ENCODE data around the gene PAK4. TPM values are rescaled to one million over a fixed set of nuclear protein-coding genes. Genes with fewer than 3 reads are reported as not detected.

The PAK4 gene
- total RNA-seq, 2 donors from 2014 or later, result 85.0 to 96.9 TPM

DNA sequence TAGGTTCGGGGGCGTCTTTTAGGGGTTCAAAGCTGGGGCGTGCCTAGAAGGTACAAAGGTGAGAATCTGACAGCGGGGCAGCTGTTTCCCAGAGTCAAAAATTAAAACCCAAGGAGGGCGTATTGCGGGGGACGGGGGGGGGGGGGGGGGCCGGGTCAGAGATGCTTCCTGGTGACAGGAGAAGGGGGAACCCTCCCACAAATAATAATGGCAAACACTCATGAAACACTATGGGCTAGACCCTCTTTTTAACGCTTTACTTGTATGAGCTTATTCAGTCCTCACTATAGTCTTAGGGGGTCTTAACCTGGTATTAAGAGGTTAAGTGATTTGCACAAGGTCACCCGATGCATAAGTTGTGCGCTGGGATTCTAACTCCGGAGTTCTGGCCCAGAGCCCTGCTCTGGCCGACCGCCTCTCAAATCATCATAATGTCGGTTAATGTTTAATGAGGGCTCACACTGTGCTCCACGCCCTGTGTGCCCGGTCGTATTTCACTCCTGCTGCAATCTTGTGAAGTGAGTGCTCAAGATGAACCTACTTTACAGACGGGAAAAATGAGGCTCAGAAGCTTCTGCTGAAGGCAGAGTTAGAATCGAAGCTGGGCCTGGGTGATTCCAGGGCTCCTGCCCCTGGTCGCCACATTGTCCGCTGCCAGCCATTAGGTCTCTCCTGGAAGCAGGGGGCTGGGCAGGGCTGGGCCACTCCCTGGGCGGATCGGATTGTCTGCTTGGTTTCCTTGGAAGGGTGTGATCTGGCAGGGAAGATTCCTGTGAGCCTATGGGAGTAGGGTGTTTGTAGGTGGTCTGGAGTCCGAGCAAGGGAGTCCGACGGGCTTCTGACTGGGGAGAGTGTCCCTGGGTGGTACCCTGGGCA lies 964 bp downstream of the PAK4 start:
- intact Hi-C loops (cut with DNase I, micrococcal nuclease), result no loop called here
- DNase-seq (peak; percentile 79 to 85), ATAC-seq (peak; percentile 77)

GRCh38 chr19:39127812-39128515 lies 2.4 kb downstream of the PAK4 start:
- DNase-seq (peak in 1 of 2 donors; percentile 45), ATAC-seq (no peak)
- intact Hi-C loops (cut with DNase I, micrococcal nuclease), result no loop called here

DNA sequence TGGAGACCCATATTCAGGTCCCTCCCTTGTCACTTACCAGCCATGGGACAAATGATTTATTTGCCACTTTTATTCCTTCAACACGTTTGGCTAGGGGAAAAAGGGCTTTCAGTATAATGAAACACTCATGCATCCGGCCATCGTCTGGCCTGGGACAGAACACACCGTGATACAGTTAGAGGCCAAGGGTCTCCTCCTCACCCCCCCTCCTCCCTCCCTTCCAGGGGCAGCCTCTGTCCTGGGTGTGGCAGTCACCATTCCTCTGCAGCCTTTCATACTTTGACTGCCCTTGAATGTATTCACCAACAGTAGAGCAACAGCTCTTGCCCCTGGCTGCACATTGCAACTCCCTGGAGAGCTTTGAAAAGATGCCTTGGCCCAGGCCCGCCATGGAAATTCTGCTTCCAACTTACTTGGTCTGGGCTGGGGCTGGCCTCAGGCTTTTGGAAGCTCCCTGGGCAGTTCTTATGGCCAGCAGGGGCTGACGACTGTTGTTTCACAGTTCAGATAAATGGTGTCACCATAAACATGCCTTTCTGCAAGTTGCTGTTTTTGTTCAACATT lies 3.0 kb downstream of the PAK4 start:
- intact Hi-C loops (cut with DNase I, micrococcal nuclease), result no loop called here
- DNase-seq (peak; percentile 48 to 54), ATAC-seq (peak; percentile 24)

GRCh38 chr19:39129116-39129515 lies 3.5 kb downstream of the PAK4 start:
- ATAC-seq (no peak), DNase-seq (no peak)
- intact Hi-C loops (cut with DNase I, micrococcal nuclease), result no loop called here

GRCh38 chr19:39130337-39131254 lies 5.0 kb downstream of the PAK4 start:
- no peak for DNase-seq
- no peak for ATAC-seq
- intact Hi-C loops (cut with DNase I, micrococcal nuclease), result no loop called here

GRCh38 chr19:39131255-39131755 lies 5.7 kb downstream of the PAK4 start:
- no peak for ATAC-seq
- intact Hi-C loops (cut with DNase I, micrococcal nuclease), result no loop called here
- no peak for DNase-seq

GRCh38 chr19:39132344-39132969 lies 6.9 kb downstream of the PAK4 start:
- intact Hi-C loops (cut with DNase I, micrococcal nuclease), result no loop called here
- no peak for DNase-seq
- ATAC-seq, result no peak

DNA sequence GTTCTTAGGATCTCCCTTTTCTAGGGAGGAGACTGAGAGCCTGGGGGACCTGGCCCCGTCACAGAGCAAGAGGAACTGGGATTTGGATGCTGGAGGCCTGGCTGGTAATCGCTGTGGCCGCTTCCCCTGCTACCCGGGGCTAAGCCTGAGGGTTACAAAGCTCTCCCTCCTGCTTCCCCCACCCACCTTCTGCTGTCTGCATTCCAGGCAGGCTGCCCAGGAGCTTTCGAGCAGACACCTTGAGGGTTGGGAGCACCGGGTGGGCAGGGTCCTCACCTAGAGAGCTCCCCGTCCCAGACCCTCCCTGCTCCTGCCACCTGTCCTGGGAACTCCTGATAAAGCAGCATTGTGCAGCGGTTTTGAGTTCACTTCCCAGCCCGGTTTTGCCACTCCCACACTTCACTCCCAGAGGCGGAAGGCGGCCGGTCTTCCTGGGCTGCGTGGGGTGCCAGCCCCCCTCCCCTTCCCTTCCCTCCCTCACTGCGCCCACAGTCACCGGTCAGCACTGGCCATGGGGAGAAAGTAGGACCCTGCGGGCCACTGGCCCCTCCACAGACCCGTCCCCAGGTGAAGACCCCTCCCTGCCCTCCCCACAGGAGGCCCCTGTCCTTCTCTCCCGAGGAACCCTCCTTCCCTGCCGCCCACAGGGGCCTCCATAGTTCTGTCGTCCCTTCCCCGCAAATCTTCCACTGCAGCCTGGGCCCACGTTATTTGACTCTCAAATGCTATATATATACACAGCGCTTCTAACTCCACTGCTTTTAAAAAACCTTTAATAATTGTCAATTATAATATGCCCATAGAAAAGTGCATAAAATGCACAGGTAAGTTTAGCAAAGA lies 8.1 kb downstream of the PAK4 start:
- DNase-seq (peak; percentile 48 to 54), ATAC-seq (peak; percentile 66)
- intact Hi-C loops (cut with DNase I, micrococcal nuclease), result no loop called here

DNA sequence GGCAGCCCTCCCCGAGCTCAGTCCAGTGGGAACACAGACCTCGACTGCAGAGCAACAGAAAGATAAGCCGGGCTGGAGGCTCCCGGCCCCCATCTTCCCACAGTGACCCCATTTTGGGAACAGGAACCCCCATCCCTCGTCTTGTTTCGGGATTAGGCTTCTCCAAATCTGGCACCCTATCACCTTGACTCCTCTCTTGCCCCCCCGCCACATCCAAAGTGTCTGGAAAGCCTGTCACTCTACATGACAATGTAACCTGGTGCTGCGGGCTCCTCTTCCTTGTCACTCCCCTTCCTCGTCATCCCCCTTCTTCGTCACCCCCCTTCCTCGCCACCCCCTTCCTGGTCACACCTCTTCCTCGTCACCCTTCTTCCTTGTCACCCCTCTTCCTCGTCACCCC lies 10.1 kb downstream of the PAK4 start:
- no peak for DNase-seq
- intact Hi-C loops (cut with DNase I, micrococcal nuclease), result no loop called here
- no peak for ATAC-seq

GRCh38 chr19:39136225-39136940 lies 10.8 kb downstream of the PAK4 start:
- DNase-seq (peak; percentile 88 to 92), ATAC-seq (peak; percentile 89)
- intact Hi-C loops (cut with DNase I, micrococcal nuclease), result no loop called here

DNA sequence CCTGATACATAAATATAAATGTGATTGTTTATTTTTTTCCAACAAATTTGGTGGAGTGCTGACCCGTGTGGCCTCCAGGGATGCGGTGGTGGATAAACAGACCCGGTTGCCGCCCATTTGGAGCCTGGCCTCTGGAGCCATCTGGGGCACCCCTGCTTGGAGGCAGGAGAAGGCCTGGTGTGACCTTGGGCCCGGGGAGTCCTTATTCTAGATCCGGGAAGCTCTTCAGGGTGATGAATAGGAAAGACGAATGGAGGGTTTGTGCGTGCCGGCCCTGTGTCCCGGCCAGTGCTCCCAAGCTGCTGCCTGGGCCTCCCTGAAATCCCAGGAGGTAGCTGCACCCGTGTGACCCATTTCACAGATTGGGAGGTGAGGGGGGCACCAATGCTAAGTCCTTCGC lies 11.5 kb downstream of the PAK4 start:
- intact Hi-C loops (cut with DNase I, micrococcal nuclease), result no loop called here
- no peak for DNase-seq
- ATAC-seq, result no peak

DNA sequence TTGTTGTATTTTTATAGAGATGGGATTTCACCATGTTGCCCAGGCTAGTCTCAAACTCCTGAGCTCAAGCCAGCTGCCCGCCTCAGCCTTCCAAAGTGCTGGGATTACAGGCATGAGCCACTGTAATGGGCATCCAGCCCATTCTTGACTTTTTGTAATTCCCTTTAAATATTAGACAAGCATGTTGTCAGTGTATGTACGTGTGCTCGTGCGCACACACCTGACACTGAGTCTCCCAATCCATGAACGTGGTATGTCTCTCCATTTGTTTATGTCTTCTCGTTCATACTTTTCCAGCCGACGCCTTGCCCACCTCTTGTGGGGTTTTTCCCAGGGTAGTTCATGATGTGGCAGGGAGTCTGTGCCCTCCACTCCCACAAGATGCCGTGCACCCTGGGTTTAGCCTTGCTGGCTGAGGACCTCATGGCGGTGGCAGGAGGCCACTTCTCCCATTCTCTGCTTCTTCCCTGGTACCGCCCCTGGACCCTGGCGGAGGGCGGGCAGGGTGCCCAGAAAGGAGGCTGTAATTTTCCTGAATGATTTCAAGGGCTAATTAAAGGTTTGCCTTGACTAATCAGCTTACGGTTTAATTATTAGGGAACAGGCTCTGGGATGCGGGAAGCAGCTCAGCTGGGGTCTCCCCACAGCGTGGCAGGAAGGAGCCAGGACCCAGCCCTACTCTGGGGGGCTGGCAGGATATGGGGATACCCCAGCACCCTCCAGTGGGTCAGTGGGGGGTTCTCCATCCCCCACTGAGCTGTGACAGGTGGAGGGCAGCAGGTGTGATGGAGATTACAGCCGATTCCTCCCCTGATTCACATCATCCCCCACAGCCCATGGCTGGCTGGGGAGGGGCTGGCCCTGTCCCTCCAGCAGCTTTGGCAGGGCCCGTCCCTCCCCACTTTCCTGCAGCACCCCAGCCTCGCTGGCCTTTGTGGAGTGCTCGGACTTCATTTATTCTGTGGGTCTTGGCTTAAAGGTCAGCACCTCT lies 12.9 kb downstream of the PAK4 start:
- DNase-seq (no peak), ATAC-seq (no peak)
- intact Hi-C loops (cut with DNase I, micrococcal nuclease), result no loop called here

- intact Hi-C loops (cut with DNase I, micrococcal nuclease), result no loop called here
- DNase-seq, result no peak
- ATAC-seq, result no peak
These were observed 13.8 kb downstream of the PAK4 start for GRCh38 chr19:39139305-39139874.

GRCh38 chr19:39139971-39140453 lies 14.4 kb downstream of the PAK4 start:
- intact Hi-C loops (cut with DNase I, micrococcal nuclease), result no loop called here
- ATAC-seq (no peak), DNase-seq (no peak)

DNA sequence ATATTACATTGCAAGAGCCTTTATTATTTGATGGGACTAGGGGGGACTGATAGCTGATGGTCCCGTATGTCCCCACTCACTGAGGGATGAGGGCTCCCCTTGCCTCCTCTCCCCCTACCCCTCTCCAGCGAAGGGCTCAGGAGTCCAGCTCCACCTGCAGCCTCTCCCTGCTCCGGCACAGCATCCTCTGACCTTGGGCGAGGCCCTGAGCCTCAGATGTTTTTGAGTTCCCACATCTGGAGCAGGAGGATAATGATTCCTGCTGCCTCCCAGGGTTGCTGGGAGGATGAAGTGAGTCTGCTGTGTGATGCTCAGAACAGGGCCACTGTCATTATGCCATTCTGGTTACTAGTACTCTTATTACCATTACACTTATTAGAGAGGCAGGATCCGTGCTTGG lies 15.0 kb downstream of the PAK4 start:
- DNase-seq, result no peak

More for the DNA sequence above, 15.0 kb downstream of the PAK4 start:
- intact Hi-C loops (cut with DNase I, micrococcal nuclease), result no loop called here
- no peak for ATAC-seq
